Measurements from ENCODE around the gene OR11L1.

The OR11L1 gene

GRCh38 chr1:247825362-247825761 lies 16.3 kb downstream of the OR11L1 start:
- ChIA-PET POLR2A (no interaction called here), CTCF (no interaction called here)
- TF ChIP-seq CTCF (IDR thresholded peaks at IDR 0.05; ENCODE audit: insufficient read depth, low read length, missing control alignments) = no peak
- no peak overlapping the region for H3K4me3 ChIP-seq (ENCODE audit: low read depth, low read length)
- DNase-seq (ENCODE audit: low read depth, low spot score) = no peak

DNA sequence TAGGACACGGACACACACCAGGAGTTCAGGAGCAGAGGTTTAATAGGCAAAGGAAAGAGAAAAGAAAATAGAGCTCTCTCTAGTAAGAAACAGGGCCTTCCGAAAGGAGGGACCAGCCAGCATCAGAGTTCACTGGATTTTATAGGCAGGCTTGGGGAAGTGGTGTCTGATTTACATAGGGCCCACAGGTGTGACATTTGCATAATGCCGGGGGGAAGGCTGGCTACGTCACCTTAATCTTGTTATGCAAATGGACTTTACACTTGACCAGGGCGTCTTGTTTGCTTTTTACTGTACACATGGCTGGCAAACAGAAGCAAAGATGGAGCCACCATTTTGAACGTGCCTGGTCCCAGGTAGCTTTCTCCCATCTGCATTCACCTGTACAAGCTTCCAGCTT lies 17.7 kb downstream of the OR11L1 start, which contains the start of gene OR14A16:
OR14A16 (minus strand) TSS at position 97 of the 400 bp plus-strand sequence. CDS start 8,390 bp downstream, outside the sequence.
- H3K4me3 ChIP-seq (ENCODE audit: low read depth, low read length) = no peak within 1 kb of the TSS
- ChIA-PET CTCF (no interaction called here), POLR2A (no interaction called here)
- no peak for TF ChIP-seq CTCF (IDR thresholded peaks at IDR 0.05; ENCODE audit: insufficient read depth, low read length, missing control alignments)
- DNase-seq (ENCODE audit: low read depth, low spot score) = no peak

GRCh38 chr1:247822060-247822459 lies 19.6 kb downstream of the OR11L1 start:
- no peak for TF ChIP-seq CTCF (IDR thresholded peaks at IDR 0.05; ENCODE audit: insufficient read depth, low read length, missing control alignments)
- CTCF ChIA-PET = no interaction called here
- no peak for DNase-seq (ENCODE audit: low read depth, low spot score)
- no peak overlapping the region for H3K4me3 ChIP-seq (ENCODE audit: low read depth, low read length)
- POLR2A ChIA-PET = no interaction called here

GRCh38 chr1:247812637-247813036 lies 29.1 kb downstream of the OR11L1 start:
- CTCF ChIA-PET = no interaction called here
- POLR2A ChIA-PET = no interaction called here
- no peak overlapping the region for H3K4me3 ChIP-seq (ENCODE audit: low read depth, low read length)
- DNase-seq (ENCODE audit: low read depth, low spot score) = no peak
- no peak for TF ChIP-seq CTCF (IDR thresholded peaks at IDR 0.05; ENCODE audit: insufficient read depth, low read length, missing control alignments)

DNA sequence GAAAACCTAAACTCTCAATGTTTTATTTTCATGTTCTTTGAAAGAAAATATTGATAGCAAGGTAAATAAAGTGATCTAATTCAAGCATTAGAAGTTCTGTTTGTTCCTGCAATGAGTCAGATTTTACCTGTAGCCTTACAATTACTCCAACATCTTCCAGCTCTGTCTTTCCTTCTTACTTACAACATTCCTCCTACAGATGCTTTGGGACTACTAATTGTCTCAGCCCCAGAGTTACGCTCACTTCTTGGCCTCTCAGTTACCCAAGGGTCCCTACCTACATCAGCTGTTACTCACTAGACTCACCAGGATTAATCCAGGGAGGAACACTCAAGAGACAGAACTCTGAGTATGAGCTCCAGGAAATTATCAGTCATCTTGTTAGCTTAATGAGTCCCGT lies 44.2 kb downstream of the OR11L1 start:
- ChIA-PET POLR2A (no interaction called here), CTCF (no interaction called here)
- DNase-seq (ENCODE audit: low read depth, low spot score) = no peak
- no peak overlapping the region for H3K4me3 ChIP-seq (ENCODE audit: low read depth, low read length)
- TF ChIP-seq CTCF (IDR thresholded peaks at IDR 0.05; ENCODE audit: insufficient read depth, low read length, missing control alignments) = no peak

All from AG04449 (cell line).